ENCODE results near the gene GSS. TPM values are rescaled to one million over a fixed set of nuclear protein-coding genes. Genes with fewer than 3 reads are reported as not detected.

The GSS gene
- total and polyA plus RNA-seq, 2 donors (not counting 1 experiment from before 2014, with no cell fraction given): 55.3 to 71.3 TPM

- no peak for DNase-seq (ENCODE audit: low read depth in 2 of 2)
- H3K36me3 ChIP-seq (ENCODE audit: control insufficient read depth, insufficient read depth, low read length): no peaks in the 10 kb centered on the region
- no peak overlapping the region for H3K4me2 ChIP-seq (ENCODE audit: extremely low read depth, insufficient read depth, low read length)
- no peak for TF ChIP-seq CTCF (conservative IDR thresholded peaks at IDR 0.05 in 1 of 2, IDR thresholded peaks at IDR 0.05 in 1 of 2; ENCODE audit: low read depth in 1 of 2, low read length in 2 of 2)
- TF ChIP-seq EZH2 (IDR thresholded peaks at IDR 0.05; ENCODE audit: low read length, missing control alignments): no peak
- no peaks in the 10 kb centered on the region for H3K79me2 ChIP-seq (ENCODE audit: control insufficient read depth, insufficient read depth, low read length)
- H3K4me3 ChIP-seq (replicated peaks in 1 of 4; ENCODE audit: control extremely low read depth in 1 of 4, insufficient read depth in 1 of 4, low read depth in 3 of 4, low read length in 4 of 4): no peak overlapping the region
- H4K20me1 ChIP-seq (ENCODE audit: control insufficient read depth, extremely low read depth, insufficient read depth, low read length): no peaks in the 10 kb centered on the region
- no peak overlapping the region for H3K27ac ChIP-seq (ENCODE audit: insufficient read depth, low read length)
- peaks cover 7% of the 10 kb centered on the region for H3K27me3 ChIP-seq (ENCODE audit: control insufficient read depth, insufficient read depth, low read length)
- H3K9ac ChIP-seq (ENCODE audit: insufficient read depth, low read length): no peak overlapping the region
- no peaks in the 10 kb centered on the region for H3K9me3 ChIP-seq (ENCODE audit: control insufficient read depth, insufficient read depth, low read depth, low read length)
- H2AFZ ChIP-seq (ENCODE audit: low read length): no peak overlapping the region
- H3K4me1 ChIP-seq (ENCODE audit: control insufficient read depth, extremely low read depth, insufficient read depth, low read length): no peaks in the 10 kb centered on the region
Observed at GRCh38 chr20:34977365-34978091, 21.9 kb upstream of the GSS start.

GRCh38 chr20:34976286-34976685 is 20.7 kb upstream of the GSS start:
- Histone ChIP-seq H2AFZ (ENCODE audit: low read length) (no peak overlapping the region), H3K79me2 (ENCODE audit: control insufficient read depth, insufficient read depth, low read length) (no peaks in the 10 kb centered on the region), H3K4me3 (replicated peaks in 1 of 4; ENCODE audit: control extremely low read depth in 1 of 4, insufficient read depth in 1 of 4, low read depth in 3 of 4, low read length in 4 of 4) (no peak overlapping the region), H4K20me1 (ENCODE audit: control insufficient read depth, extremely low read depth, insufficient read depth, low read length) (no peaks in the 10 kb centered on the region), H3K36me3 (ENCODE audit: control insufficient read depth, insufficient read depth, low read length) (no peaks in the 10 kb centered on the region), H3K4me2 (ENCODE audit: extremely low read depth, insufficient read depth, low read length) (no peak overlapping the region), H3K4me1 (ENCODE audit: control insufficient read depth, extremely low read depth, insufficient read depth, low read length) (no peaks in the 10 kb centered on the region), H3K27ac (ENCODE audit: insufficient read depth, low read length) (no peak overlapping the region), H3K9me3 (ENCODE audit: control insufficient read depth, insufficient read depth, low read depth, low read length) (no peaks in the 10 kb centered on the region), H3K9ac (ENCODE audit: insufficient read depth, low read length) (no peak overlapping the region), H3K27me3 (ENCODE audit: control insufficient read depth, insufficient read depth, low read length) (peaks cover 7% of the 10 kb centered on the region)
- TF ChIP-seq EZH2 (IDR thresholded peaks at IDR 0.05; ENCODE audit: low read length, missing control alignments): no peak
- no peak for TF ChIP-seq CTCF (conservative IDR thresholded peaks at IDR 0.05 in 1 of 2, IDR thresholded peaks at IDR 0.05 in 1 of 2; ENCODE audit: low read depth in 1 of 2, low read length in 2 of 2)
- no peak for DNase-seq (ENCODE audit: low read depth in 2 of 2)

GRCh38 chr20:34974246-34974645 is 18.6 kb upstream of the GSS start:
- no peaks in the 10 kb centered on the region for H3K79me2 ChIP-seq (ENCODE audit: control insufficient read depth, insufficient read depth, low read length)
- no peaks in the 10 kb centered on the region for H3K9me3 ChIP-seq (ENCODE audit: control insufficient read depth, insufficient read depth, low read depth, low read length)
- TF ChIP-seq EZH2 (IDR thresholded peaks at IDR 0.05; ENCODE audit: low read length, missing control alignments) (no peak), CTCF (conservative IDR thresholded peaks at IDR 0.05 in 1 of 2, IDR thresholded peaks at IDR 0.05 in 1 of 2; ENCODE audit: low read depth in 1 of 2, low read length in 2 of 2) (no peak)
- no peak overlapping the region for H3K27ac ChIP-seq (ENCODE audit: insufficient read depth, low read length)
- no peaks in the 10 kb centered on the region for H3K36me3 ChIP-seq (ENCODE audit: control insufficient read depth, insufficient read depth, low read length)
- H3K27me3 ChIP-seq (ENCODE audit: control insufficient read depth, insufficient read depth, low read length): peaks cover 7% of the 10 kb centered on the region
- no peak for DNase-seq (ENCODE audit: low read depth in 2 of 2)
- H3K9ac ChIP-seq (ENCODE audit: insufficient read depth, low read length): no peak overlapping the region
- no peaks in the 10 kb centered on the region for H4K20me1 ChIP-seq (ENCODE audit: control insufficient read depth, extremely low read depth, insufficient read depth, low read length)
- H3K4me3 ChIP-seq (replicated peaks in 1 of 4; ENCODE audit: control extremely low read depth in 1 of 4, insufficient read depth in 1 of 4, low read depth in 3 of 4, low read length in 4 of 4): no peak overlapping the region
- no peak overlapping the region for H3K4me2 ChIP-seq (ENCODE audit: extremely low read depth, insufficient read depth, low read length)
- no peaks in the 10 kb centered on the region for H3K4me1 ChIP-seq (ENCODE audit: control insufficient read depth, extremely low read depth, insufficient read depth, low read length)
- H2AFZ ChIP-seq (ENCODE audit: low read length): no peak overlapping the region
